ENCODE data around the gene PLCB3. TPM values are rescaled to one million over a fixed set of nuclear protein-coding genes. Genes with fewer than 3 reads are reported as not detected.
"Not testable (repeated sequence)": the region's sequence is repeated elsewhere in the genome, so short reads cannot be mapped to it uniquely, and the experiment has no call there.

PLCB3 gene
- total RNA-seq, 4 donors from 2014 or later = 196 to 453 (median 359) TPM

GRCh38 chr11:64312947-64313346 is 61.6 kb downstream of the PLCB3 start:
- Histone ChIP-seq H3K4me1 (peaks cover 0 to 54% (median 0%) of the 10 kb centered on the region in 4 donors), H3K9me3 (no peaks in the 10 kb centered on the region), H3K36me3 (peaks cover 0 to 41% (median 0%) of the 10 kb centered on the region in 3 donors), H3K4me3 (no peak overlapping the region), H3K27ac (peak overlapping the region in 3 of 4 donors; percentile 38 to 70 (median 55)), H3K27me3 (no peaks in the 10 kb centered on the region)
- DNase-seq = no peak
- TF ChIP-seq CTCF (IDR thresholded peaks at IDR 0.05) (no peak), POLR2A (IDR thresholded peaks at IDR 0.05) (no peak)

- peak overlapping the region; percentile 31 to 70 (median 46) for H3K27ac ChIP-seq
- peaks cover 0 to 36% (median 0%) of the 10 kb centered on the region in 3 donors for H3K36me3 ChIP-seq
- no peaks in the 10 kb centered on the region for H3K27me3 ChIP-seq
- H3K9me3 ChIP-seq = no peaks in the 10 kb centered on the region
- peaks cover 0 to 54% (median 0%) of the 10 kb centered on the region in 4 donors for H3K4me1 ChIP-seq
- H3K4me3 ChIP-seq = peak overlapping the region in 1 of 4 donors; percentile 18
- no peak for DNase-seq
- TF ChIP-seq POLR2A (IDR thresholded peaks at IDR 0.05) (no peak), CTCF (IDR thresholded peaks at IDR 0.05) (no peak)
These were observed 62.3 kb downstream of the PLCB3 start for GRCh38 chr11:64313491-64314145.

GRCh38 chr11:64314146-64314804 is 62.9 kb downstream of the PLCB3 start:
- Histone ChIP-seq H3K9me3 (no peaks in the 10 kb centered on the region), H3K36me3 (peaks cover 0 to 36% (median 0%) of the 10 kb centered on the region in 3 donors), H3K4me3 (peak overlapping the region in 1 of 4 donors; percentile 18), H3K27me3 (no peaks in the 10 kb centered on the region), H3K27ac (peak overlapping the region; percentile 31 to 70 (median 46)), H3K4me1 (peaks cover 0 to 58% (median 4%) of the 10 kb centered on the region in 4 donors)
- DNase-seq = no peak
- TF ChIP-seq CTCF (IDR thresholded peaks at IDR 0.05) (peak in 1 of 6 experiments; percentile 4), POLR2A (IDR thresholded peaks at IDR 0.05) (no peak)

- peaks cover 0 to 36% (median 0%) of the 10 kb centered on the region in 3 donors for H3K36me3 ChIP-seq
- no peaks in the 10 kb centered on the region for H3K27me3 ChIP-seq
- DNase-seq = no peak
- H3K9me3 ChIP-seq = no peaks in the 10 kb centered on the region
- H3K4me1 ChIP-seq = peaks cover 0 to 60% (median 4%) of the 10 kb centered on the region in 4 donors
- no peak overlapping the region for H3K4me3 ChIP-seq
- H3K27ac ChIP-seq = peak overlapping the region in 1 of 4 donors; percentile 96
- TF ChIP-seq POLR2A (IDR thresholded peaks at IDR 0.05) (no peak), CTCF (IDR thresholded peaks at IDR 0.05) (no peak)
These were observed 63.7 kb downstream of the PLCB3 start for GRCh38 chr11:64314805-64315561.

GRCh38 chr11:64315667-64316526 is 64.6 kb downstream of the PLCB3 start:
- Histone ChIP-seq H3K4me1 (peaks cover 0 to 69% (median 4%) of the 10 kb centered on the region in 4 donors), H3K27ac (peak overlapping the region; percentile 94 to 99 (median 96)), H3K4me3 (peak overlapping the region in 1 of 4 donors; percentile 81), H3K36me3 (peaks cover 0 to 43% (median 0%) of the 10 kb centered on the region in 3 donors)
- H3K9me3 ChIP-seq, H3K27me3 ChIP-seq, DNase-seq: not testable (repeated sequence)

Data from Peyer's patch (tissue), 4 donors.